ENCODE measurements around the gene LMTK3. TPM values are rescaled to one million over a fixed set of nuclear protein-coding genes. Genes with fewer than 3 reads are reported as not detected.

The LMTK3 gene
- total and polyA plus RNA-seq, 9 of the 15 experiments (the other 6 are each of a cell fraction or from before 2014, with no cell fraction given) = 0.35 to 12.3 (median 2.0) TPM; not detected in 2

GRCh38 chr19:48513289-48514122 is 1.9 kb upstream of the LMTK3 start (continued):
- TF ChIP-seq RBFOX2 (IDR thresholded peaks at IDR 0.05; ENCODE audit: low read depth, low read length) (peak; percentile 36; the same call in 1 of the 2 replicates), NONO (IDR thresholded peaks at IDR 0.05; ENCODE audit: low read depth in 2 of 2, low read length in 1 of 2) (no peak), HMGN3 (IDR thresholded peaks at IDR 0.05; ENCODE audit: borderline replicate concordance, extremely low read depth, insufficient read length, low read depth, low read length) (peak; percentile 46), SMAD4 (CRISPR knock-in tag; conservative IDR thresholded peaks at IDR 0.05) (0 out of 2 replicates have a peak, but pooled peaks have one; percentile 43), GABPB1 (CRISPR knock-in tag; IDR thresholded peaks at IDR 0.05) (peak; percentile 68; the same call in 1 of the 2 replicates), BCOR (IDR thresholded peaks at IDR 0.05) (peak; percentile 94), MBD2 (IDR thresholded peaks at IDR 0.05; ENCODE audit: borderline replicate concordance, low read depth) (0 out of 2 replicates have a peak, but pooled peaks have one; percentile 30), KDM1A (IDR thresholded peaks at IDR 0.05) (peak; percentile 76 to 82), SMARCB1 (IDR thresholded peaks at IDR 0.05; ENCODE audit: insufficient read length, low read depth) (no peak), KDM4B (IDR thresholded peaks at IDR 0.05; ENCODE audit: borderline replicate concordance in 2 of 2, low read depth in 1 of 2) (no peak), ADNP (tag; IDR thresholded peaks at IDR 0.05) (peak; percentile 91), PTBP1 (IDR thresholded peaks at IDR 0.05; ENCODE audit: low read depth, low read length) (0 out of 2 replicates have a peak, but pooled peaks have one; percentile 52), PHF20 (IDR thresholded peaks at IDR 0.05; ENCODE audit: partially characterized antibody) (peak; percentile 32), RCOR1 (IDR thresholded peaks at IDR 0.05; ENCODE audit: borderline replicate concordance in 1 of 2, low read depth in 2 of 2, low read length in 2 of 2) (peak; percentile 33 to 87; a peak in 3 of 4 replicates), PKNOX1 (IDR thresholded peaks at IDR 0.05) (no peak)
- TF ChIP-seq, protein P1, sequence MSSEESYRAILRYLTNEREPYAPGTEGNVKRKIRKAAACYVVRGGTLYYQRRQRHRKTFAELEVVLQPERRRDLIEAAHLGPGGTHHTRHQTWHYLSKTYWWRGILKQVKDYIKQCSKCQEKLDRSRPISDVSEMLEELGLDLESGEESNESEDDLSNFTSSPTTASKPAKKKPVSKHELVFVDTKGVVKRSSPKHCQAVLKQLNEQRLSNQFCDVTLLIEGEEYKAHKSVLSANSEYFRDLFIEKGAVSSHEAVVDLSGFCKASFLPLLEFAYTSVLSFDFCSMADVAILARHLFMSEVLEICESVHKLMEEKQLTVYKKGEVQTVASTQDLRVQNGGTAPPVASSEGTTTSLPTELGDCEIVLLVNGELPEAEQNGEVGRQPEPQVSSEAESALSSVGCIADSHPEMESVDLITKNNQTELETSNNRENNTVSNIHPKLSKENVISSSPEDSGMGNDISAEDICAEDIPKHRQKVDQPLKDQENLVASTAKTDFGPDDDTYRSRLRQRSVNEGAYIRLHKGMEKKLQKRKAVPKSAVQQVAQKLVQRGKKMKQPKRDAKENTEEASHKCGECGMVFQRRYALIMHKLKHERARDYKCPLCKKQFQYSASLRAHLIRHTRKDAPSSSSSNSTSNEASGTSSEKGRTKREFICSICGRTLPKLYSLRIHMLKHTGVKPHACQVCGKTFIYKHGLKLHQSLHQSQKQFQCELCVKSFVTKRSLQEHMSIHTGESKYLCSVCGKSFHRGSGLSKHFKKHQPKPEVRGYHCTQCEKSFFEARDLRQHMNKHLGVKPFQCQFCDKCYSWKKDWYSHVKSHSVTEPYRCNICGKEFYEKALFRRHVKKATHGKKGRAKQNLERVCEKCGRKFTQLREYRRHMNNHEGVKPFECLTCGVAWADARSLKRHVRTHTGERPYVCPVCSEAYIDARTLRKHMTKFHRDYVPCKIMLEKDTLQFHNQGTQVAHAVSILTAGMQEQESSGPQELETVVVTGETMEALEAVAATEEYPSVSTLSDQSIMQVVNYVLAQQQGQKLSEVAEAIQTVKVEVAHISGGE (CRISPR knock-in tag; IDR thresholded peaks at IDR 0.05) = peak in 1 of 3 experiments; percentile 26; a peak in 1 of 6 replicates
- TF ChIP-seq, protein P2, sequence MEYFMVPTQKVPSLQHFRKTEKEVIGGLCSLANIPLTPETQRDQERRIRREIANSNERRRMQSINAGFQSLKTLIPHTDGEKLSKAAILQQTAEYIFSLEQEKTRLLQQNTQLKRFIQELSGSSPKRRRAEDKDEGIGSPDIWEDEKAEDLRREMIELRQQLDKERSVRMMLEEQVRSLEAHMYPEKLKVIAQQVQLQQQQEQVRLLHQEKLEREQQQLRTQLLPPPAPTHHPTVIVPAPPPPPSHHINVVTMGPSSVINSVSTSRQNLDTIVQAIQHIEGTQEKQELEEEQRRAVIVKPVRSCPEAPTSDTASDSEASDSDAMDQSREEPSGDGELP (CRISPR knock-in tag; IDR thresholded peaks at IDR 0.05; ENCODE audit: borderline replicate concordance) = peak; percentile 49; the same call in 1 of the 2 replicates
- TF ChIP-seq, protein P3, sequence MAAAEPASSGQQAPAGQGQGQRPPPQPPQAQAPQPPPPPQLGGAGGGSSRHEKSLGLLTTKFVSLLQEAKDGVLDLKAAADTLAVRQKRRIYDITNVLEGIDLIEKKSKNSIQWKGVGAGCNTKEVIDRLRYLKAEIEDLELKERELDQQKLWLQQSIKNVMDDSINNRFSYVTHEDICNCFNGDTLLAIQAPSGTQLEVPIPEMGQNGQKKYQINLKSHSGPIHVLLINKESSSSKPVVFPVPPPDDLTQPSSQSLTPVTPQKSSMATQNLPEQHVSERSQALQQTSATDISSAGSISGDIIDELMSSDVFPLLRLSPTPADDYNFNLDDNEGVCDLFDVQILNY (CRISPR knock-in tag; IDR thresholded peaks at IDR 0.05) = no peak
